Mesenchymal stem cell (in vitro differentiated cells and primary cell): ENCODE measurements around the gene SDCBP2.

Experiments
- DNase-seq: peaks from one replicate; pipeline ENCODE4 v3.0.0-alpha.2; 2013
- H2AFZ ChIP-seq: one replicate; pipeline ENCODE4 v1.6.1; 2013; ENCODE audit warnings: low read depth, mild to moderate bottlenecking, control low read depth, inconsistent platforms, low read length, moderate library complexity
- H2AK5ac ChIP-seq: 2 replicates; pipeline ENCODE4 v1.6.1; 2013; ENCODE audit warnings: low read length, moderate library complexity, mild to moderate bottlenecking, inconsistent platforms; ENCODE audit not compliant: severe bottlenecking
- H2BK120ac ChIP-seq: one replicate; pipeline ENCODE4 v1.6.1; 2013; ENCODE audit warnings: low read depth, mild to moderate bottlenecking, inconsistent platforms, low read length, moderate library complexity
- H2BK12ac ChIP-seq, 2 experiments: one replicate each; pipeline ENCODE4 v1.6.1; 2013; ENCODE audit warnings: inconsistent platforms in 2 of 2, low read length in 2 of 2, mild to moderate bottlenecking in 2 of 2, moderate library complexity in 2 of 2, control low read depth in 1 of 2
- H2BK15ac ChIP-seq: one replicate; pipeline ENCODE4 v1.6.1; 2013; ENCODE audit warnings: mild to moderate bottlenecking, low read depth, inconsistent platforms; ENCODE audit not compliant: poor library complexity, severe bottlenecking
- H2BK5ac ChIP-seq: 2 replicates; pipeline ENCODE4 v1.6.1; 2013; ENCODE audit warnings: low read depth, mild to moderate bottlenecking, low read length, control low read depth, inconsistent platforms; ENCODE audit not compliant: poor library complexity, severe bottlenecking
- H3K14ac ChIP-seq, 2 experiments: one replicate each; pipeline ENCODE4 v1.6.1; 2013; ENCODE audit warnings: inconsistent platforms in 2 of 2, low read length in 2 of 2, control low read depth in 1 of 2, mild to moderate bottlenecking in 1 of 2, moderate library complexity in 1 of 2
- H3K18ac ChIP-seq, 2 experiments: one replicate each; pipeline ENCODE4 v1.6.1; 2013; ENCODE audit warnings: inconsistent platforms in 2 of 2, low read length in 2 of 2, control low read depth in 1 of 2, low read depth in 1 of 2, mild to moderate bottlenecking in 1 of 2
- H3K23ac ChIP-seq, 2 experiments: one replicate each; pipeline ENCODE4 v1.6.1; 2013; ENCODE audit warnings: inconsistent platforms in 2 of 2, low read length in 2 of 2, mild to moderate bottlenecking in 2 of 2, moderate library complexity in 2 of 2, control low read depth in 1 of 2
- H3K27ac ChIP-seq: 2 replicates; pipeline ENCODE4 v1.5.1; 2013; ENCODE audit warnings: mild to moderate bottlenecking, moderate library complexity, low read length, control low read depth, inconsistent platforms; ENCODE audit not compliant: poor library complexity, severe bottlenecking
- H3K27me3 ChIP-seq, 2 experiments: 2 replicates each; pipeline versions ENCODE4 v1.6.1 to v1.7.0; 2013; ENCODE audit warnings: low read length in 2 of 2, mild to moderate bottlenecking in 2 of 2, moderate library complexity in 2 of 2, control low read depth in 1 of 2, inconsistent platforms in 1 of 2; ENCODE audit not compliant: control insufficient read depth in 1 of 2, insufficient read depth in 1 of 2
- H3K36me3 ChIP-seq, 2 experiments: 2 replicates each; pipeline versions ENCODE4 v1.6.1 to v1.7.0; 2013; ENCODE audit warnings: low read length in 2 of 2, control low read depth in 1 of 2, inconsistent platforms in 1 of 2, low read depth in 1 of 2, mild to moderate bottlenecking in 1 of 2; ENCODE audit not compliant: insufficient read depth in 2 of 2, control insufficient read depth in 1 of 2
- H3K4ac ChIP-seq, 2 experiments: one replicate each; pipeline ENCODE4 v1.6.1; 2013; ENCODE audit warnings: inconsistent platforms in 2 of 2, low read length in 2 of 2, mild to moderate bottlenecking in 2 of 2, moderate library complexity in 2 of 2, control low read depth in 1 of 2, low read depth in 1 of 2
- H3K4me1 ChIP-seq: 2 replicates; pipeline ENCODE4 v1.6.1; 2013; ENCODE audit warnings: low read depth, low read length, control low read depth; ENCODE audit not compliant: control insufficient read depth, insufficient read depth
- H3K4me2 ChIP-seq: 2 replicates; pipeline ENCODE4 v1.6.1; 2013; ENCODE audit warnings: low read length, mild to moderate bottlenecking, inconsistent platforms; ENCODE audit not compliant: poor library complexity, severe bottlenecking
- H3K4me3 ChIP-seq, 2 experiments: 2 replicates each; pipeline versions ENCODE4 v1.5.1 to v1.7.0; 2013; ENCODE audit warnings: low read length in 2 of 2, mild to moderate bottlenecking in 2 of 2, control low read depth in 1 of 2, low read depth in 1 of 2; ENCODE audit not compliant: insufficient read depth in 1 of 2
- H3K79me1 ChIP-seq: replicated peaks from 2 replicates; pipeline ENCODE4 v1.6.1; 2013; ENCODE audit warnings: mild to moderate bottlenecking, control low read depth, low read length, inconsistent platforms; ENCODE audit not compliant: poor library complexity, severe bottlenecking
- H3K9ac ChIP-seq: 2 replicates; pipeline ENCODE4 v1.7.0; 2013; ENCODE audit warnings: mild to moderate bottlenecking, low read length, moderate library complexity
- H3K9me3 ChIP-seq: 2 replicates; pipeline ENCODE4 v1.7.0; 2013; ENCODE audit warnings: mild to moderate bottlenecking, low read length; ENCODE audit not compliant: control insufficient read depth
- H4K8ac ChIP-seq: one replicate; pipeline ENCODE4 v1.6.1; 2013; ENCODE audit warnings: inconsistent platforms, mild to moderate bottlenecking, low read length, moderate library complexity
- H4K91ac ChIP-seq: one replicate; pipeline ENCODE4 v1.6.1; 2013; ENCODE audit warnings: mild to moderate bottlenecking, low read length, inconsistent platforms
- WGBS: methylation state at CpG from one replicate; pipeline ENCODE4 v1.1.7; 2013; ENCODE audit warnings: mixed read lengths; 5-methylcytosine and 5-hydroxymethylcytosine counted together

Gene SDCBP2

GRCh38 chr20:1315804-1316203 is 13.1 kb downstream of the SDCBP2 start:
- Histone ChIP-seq H3K4ac (no peak overlapping the region), H3K18ac (no peak overlapping the region), H2BK15ac (no peak overlapping the region), H2BK5ac (no peak overlapping the region), H2AK5ac (no peak overlapping the region), H4K91ac (no peak overlapping the region), H3K27me3 (no peaks in the 10 kb centered on the region), H3K4me3 (no peak overlapping the region), H3K9ac (no peak overlapping the region), H3K23ac (no peak overlapping the region), H2AFZ (no peak overlapping the region), H3K4me2 (no peak overlapping the region), H3K4me1 (peaks cover 8% of the 10 kb centered on the region), H3K79me1 (no peaks in the 10 kb centered on the region), H2BK12ac (no peak overlapping the region), H3K27ac (no peak overlapping the region), H2BK120ac (no peak overlapping the region), H3K9me3 (no peaks in the 10 kb centered on the region), H4K8ac (no peak overlapping the region), H3K14ac (no peak overlapping the region), H3K36me3 (peaks cover 0 to 8% of the 10 kb centered on the region in 2 experiments)
- DNase-seq, result no peak
- WGBS, result 88% methylated on average over 3 of the region's 5 CpGs

GRCh38 chr20:1313236-1313964 is 15.5 kb downstream of the SDCBP2 start:
- no peak overlapping the region for H2BK120ac ChIP-seq
- H3K23ac ChIP-seq, result no peak overlapping the region
- peak overlapping the region; percentile 9 for H4K91ac ChIP-seq
- WGBS, result 23% methylated on average over 21 of the region's 38 CpGs
- H2BK15ac ChIP-seq, result peak overlapping the region; percentile 99
- H3K9ac ChIP-seq, result peak overlapping the region; percentile 73
- no peaks in the 10 kb centered on the region for H3K9me3 ChIP-seq
- H3K36me3 ChIP-seq, result peaks cover 0 to 16% of the 10 kb centered on the region in 2 experiments
- no peak overlapping the region for H2AK5ac ChIP-seq
- peak overlapping the region in 1 of 2 experiments; percentile 66 for H3K4ac ChIP-seq
- peak overlapping the region; percentile 77 for H4K8ac ChIP-seq
- H3K79me1 ChIP-seq, result no peaks in the 10 kb centered on the region
- no peak overlapping the region for H3K27ac ChIP-seq
- H3K4me1 ChIP-seq, result peaks cover 9% of the 10 kb centered on the region
- H3K18ac ChIP-seq, result peak overlapping the region; percentile 61 to 64
- peak overlapping the region in 1 of 2 experiments; percentile 42 for H2BK12ac ChIP-seq
- H2BK5ac ChIP-seq, result no peak overlapping the region
- peak overlapping the region; percentile 3 for H2AFZ ChIP-seq
- peak; percentile 80 for DNase-seq
- no peak overlapping the region for H3K14ac ChIP-seq
- peak overlapping the region in 1 of 2 experiments; percentile 61 for H3K4me3 ChIP-seq
- H3K27me3 ChIP-seq, result no peaks in the 10 kb centered on the region
- H3K4me2 ChIP-seq, result peak overlapping the region; percentile 64

DNA sequence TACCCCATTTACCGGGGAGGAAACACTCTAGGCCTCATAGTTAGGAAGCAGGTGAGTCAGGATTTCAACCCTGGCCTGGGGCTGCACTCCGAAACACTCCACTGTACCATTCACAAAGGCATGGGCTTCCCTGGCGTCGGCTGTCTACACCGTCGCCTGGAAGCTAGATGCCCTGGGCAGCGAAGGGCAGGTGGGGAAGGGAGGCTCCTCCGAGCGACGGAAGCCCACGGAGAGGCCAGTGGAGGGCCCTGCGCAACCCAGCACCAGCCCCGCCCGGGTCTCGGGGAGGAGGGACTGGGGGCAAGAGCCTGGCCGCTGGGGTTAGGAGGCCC is 16.1 kb downstream of the SDCBP2 start:
- peaks cover 0 to 21% of the 10 kb centered on the region in 2 experiments for H3K36me3 ChIP-seq
- H3K79me1 ChIP-seq, result no peaks in the 10 kb centered on the region
- H3K27me3 ChIP-seq, result no peaks in the 10 kb centered on the region
- H2AK5ac ChIP-seq, result no peak overlapping the region
- H3K27ac ChIP-seq, result no peak overlapping the region
- H4K91ac ChIP-seq, result peak overlapping the region; percentile 19
- no peak overlapping the region for H2BK15ac ChIP-seq
- H3K9me3 ChIP-seq, result no peaks in the 10 kb centered on the region
- H3K9ac ChIP-seq, result peak overlapping the region; percentile 73
- H2BK120ac ChIP-seq, result no peak overlapping the region
- H2AFZ ChIP-seq, result peak overlapping the region; percentile 3
- H2BK5ac ChIP-seq, result no peak overlapping the region
- 73% methylated on average over 13 of the region's 16 CpGs for WGBS
- peaks cover 10% of the 10 kb centered on the region for H3K4me1 ChIP-seq
- peak overlapping the region in 1 of 2 experiments; percentile 42 for H2BK12ac ChIP-seq
- no peak overlapping the region for H3K4me2 ChIP-seq
- H3K4ac ChIP-seq, result peak overlapping the region in 1 of 2 experiments; percentile 66
- no peak overlapping the region for H3K14ac ChIP-seq
- no peak for DNase-seq
- H3K18ac ChIP-seq, result peak overlapping the region; percentile 61 to 64
- H3K23ac ChIP-seq, result no peak overlapping the region
- peak overlapping the region; percentile 77 for H4K8ac ChIP-seq
- H3K4me3 ChIP-seq, result peak overlapping the region in 1 of 2 experiments; percentile 61

GRCh38 chr20:1312308-1312707 is 16.6 kb downstream of the SDCBP2 start:
- Histone ChIP-seq H4K91ac (peak overlapping the region; percentile 70), H2AK5ac (no peak overlapping the region), H3K23ac (no peak overlapping the region), H3K4me3 (no peak overlapping the region), H3K4me1 (peaks cover 10% of the 10 kb centered on the region), H3K4me2 (no peak overlapping the region), H2BK15ac (no peak overlapping the region), H2BK12ac (no peak overlapping the region), H4K8ac (no peak overlapping the region), H3K27me3 (no peaks in the 10 kb centered on the region), H3K14ac (no peak overlapping the region), H3K79me1 (no peaks in the 10 kb centered on the region), H2AFZ (no peak overlapping the region), H3K4ac (peak overlapping the region in 1 of 2 experiments; percentile 70), H2BK5ac (no peak overlapping the region), H2BK120ac (no peak overlapping the region), H3K18ac (no peak overlapping the region), H3K9ac (no peak overlapping the region), H3K9me3 (no peaks in the 10 kb centered on the region), H3K27ac (no peak overlapping the region), H3K36me3 (peaks cover 0 to 26% of the 10 kb centered on the region in 2 experiments)
- no peak for DNase-seq
- WGBS, result 91% methylated on average over 20 of the region's 20 CpGs
